ENCODE data around the gene SQOR.

GRCh38 chr15:45645026-45645980 is 10.5 kb downstream of the SQOR start:
- TF ChIP-seq POLR2AphosphoS5 (IDR thresholded peaks at IDR 0.05) (peak; percentile 76), CTCF (IDR thresholded peaks at IDR 0.05) (no peak), POLR2A (IDR thresholded peaks at IDR 0.05) (no peak)

All from gastroesophageal sphincter (tissue), 3 donors.